Endometrium (tissue), 2 donors: ENCODE measurements around the gene RBBP7.

Source experiments
- FAIRE-seq: peaks from 2 replicates; lab custom pipeline; 2012; peaks lifted over from hg19 to GRCh38; lab: Jason Lieb, UNC
- donor health status: control.
- donor health status: control.

RBBP7 gene

DNA sequence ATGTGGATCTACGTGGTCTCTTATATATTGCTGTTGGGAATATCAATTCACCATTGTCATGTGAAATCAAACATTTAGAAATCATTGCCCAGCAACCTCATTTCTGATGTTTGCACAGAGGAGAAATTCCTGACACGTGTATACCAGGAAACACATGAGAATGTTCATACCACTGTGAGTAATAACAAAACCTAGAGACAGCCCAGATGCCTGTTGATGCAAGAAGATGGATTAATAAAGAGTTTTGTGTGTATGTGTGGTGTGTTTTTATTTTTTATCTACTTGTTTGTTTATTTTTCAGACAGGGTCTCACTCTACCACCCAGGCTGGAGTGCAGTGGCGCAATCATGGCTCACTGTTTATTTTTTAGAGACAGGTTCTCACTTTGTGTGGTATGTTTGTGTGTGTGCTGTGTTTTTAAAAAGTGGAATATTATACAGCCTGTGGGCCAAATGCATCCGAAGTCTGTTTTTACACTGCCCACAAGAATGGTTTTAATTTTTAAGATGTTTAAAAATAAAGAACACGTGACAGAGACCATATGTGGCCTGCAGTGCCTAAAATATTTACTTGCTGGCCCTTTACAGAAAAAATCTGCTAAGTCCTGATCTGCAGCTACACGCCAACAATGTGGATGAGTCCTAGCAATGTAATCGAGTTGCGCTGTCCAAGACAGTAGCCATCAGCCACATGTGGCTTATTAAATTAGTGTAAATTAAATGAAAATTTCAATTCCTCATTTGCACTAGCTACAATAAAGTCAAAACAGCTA, 44.7 kb downstream of the RBBP7 start:
- FAIRE-seq, result no peak

DNA sequence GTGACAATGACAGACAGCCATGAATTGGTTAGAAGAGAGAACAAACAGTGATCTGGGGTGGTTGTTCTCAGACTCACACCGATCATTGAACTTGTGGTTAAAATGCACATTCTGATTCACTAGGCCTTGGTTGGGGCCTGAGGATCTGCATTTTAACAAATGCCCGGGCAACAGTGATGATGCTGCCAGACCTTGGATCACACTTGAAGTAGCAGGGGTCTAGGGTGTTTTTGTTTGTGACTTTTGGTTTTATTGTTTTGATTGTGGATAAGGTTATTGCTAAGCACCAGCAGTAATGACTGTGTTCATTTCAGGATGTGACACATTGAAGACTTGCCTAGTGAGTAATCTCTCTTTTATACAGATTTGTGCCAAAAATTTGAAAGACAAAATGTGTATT, 47.4 kb downstream of the RBBP7 start:
- FAIRE-seq, result no peak

- no peak for FAIRE-seq
Measured at GRCh38 chrX:16819634-16820033, 50.5 kb downstream of the RBBP7 start.

GRCh38 chrX:16814597-16814996, 55.6 kb downstream of the RBBP7 start:
- no peak for FAIRE-seq

GRCh38 chrX:16807976-16808542, 62.1 kb downstream of the RBBP7 start:
- peak; percentile 68 for FAIRE-seq

DNA sequence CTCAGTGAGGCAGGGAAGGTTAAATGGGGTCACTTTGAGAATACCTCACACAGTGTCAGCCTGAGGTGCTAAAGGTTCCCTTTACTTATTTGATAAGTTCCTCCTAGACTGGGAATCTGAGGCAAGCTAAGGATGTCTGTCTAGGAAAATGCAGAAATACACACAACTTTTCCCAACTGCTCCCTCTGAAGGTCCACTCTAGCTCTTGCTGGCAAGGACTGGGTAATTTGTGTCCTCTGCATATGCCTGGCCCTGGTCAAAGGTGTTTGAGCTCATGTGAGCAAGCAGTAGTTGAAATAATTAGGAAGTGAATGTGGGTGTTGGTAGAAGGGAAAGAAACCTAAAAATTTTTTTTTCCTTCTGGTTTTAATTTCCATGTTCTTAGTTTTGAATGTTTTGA, 62.6 kb downstream of the RBBP7 start:
- FAIRE-seq, result no peak

- no peak for FAIRE-seq
Measured at GRCh38 chrX:16804923-16805464, 65.2 kb downstream of the RBBP7 start.

DNA sequence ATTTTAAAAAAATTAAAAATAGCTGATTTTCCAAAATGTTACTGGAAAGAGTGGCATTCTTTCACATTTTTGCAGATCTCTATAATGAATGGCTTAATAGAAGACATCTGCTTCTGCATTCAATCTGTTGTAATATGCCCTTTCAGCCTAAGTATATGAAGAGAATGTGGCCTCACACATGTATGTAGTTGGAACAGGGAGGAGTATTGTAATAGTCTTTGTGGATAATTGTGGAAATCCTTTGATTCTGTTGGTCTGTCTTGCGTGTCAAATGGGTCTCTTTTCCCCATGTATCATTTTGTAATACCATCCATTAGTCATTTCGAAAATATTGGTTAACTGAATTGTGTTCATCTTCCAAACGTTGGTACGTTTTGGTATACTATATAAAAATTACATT, 72.3 kb downstream of the RBBP7 start:
- FAIRE-seq, result no peak

DNA sequence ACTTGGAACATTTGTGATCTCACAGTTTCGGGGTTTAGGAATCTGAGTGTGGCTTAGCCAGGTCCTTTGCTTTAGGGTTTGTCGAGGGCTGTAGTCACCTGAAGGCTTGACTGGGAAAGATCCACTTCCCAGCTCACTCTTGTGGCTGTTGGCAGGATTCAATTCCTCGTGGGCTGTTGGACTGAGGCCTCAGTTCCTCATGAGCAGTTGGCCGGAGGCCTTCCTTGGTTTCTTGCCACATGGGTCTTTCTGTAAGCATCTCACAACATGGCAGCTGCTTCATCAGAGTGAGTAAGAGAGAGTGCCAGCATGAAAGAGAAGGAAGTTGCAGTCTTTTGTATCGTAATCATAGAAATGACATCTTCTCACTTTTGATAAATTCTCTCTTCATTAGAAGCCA, 72.8 kb downstream of the RBBP7 start:
- no peak for FAIRE-seq

DNA sequence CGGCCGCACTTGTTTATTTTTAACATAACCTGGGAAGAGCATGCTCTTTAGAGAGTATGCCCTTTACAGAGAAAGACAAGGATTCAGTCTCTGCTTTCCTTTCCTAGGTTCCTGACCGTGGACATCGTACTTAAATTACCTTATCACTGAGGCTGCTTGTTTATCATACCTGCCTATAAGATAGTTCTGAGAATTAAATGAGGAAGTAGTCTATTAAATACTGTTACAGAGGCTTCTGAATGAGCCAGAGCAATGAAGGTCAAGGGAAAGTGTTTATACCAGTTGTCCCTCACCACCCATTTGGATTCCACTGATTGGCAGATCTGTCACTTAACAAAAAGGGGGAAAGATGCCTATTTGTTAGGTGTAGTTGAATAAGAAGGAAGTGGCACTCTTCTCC, 73.9 kb downstream of the RBBP7 start:
- no peak for FAIRE-seq
